ENCODE data around the gene MAP3K12.

MAP3K12 gene

GRCh38 chr12:53482626-53483168 is 16.6 kb downstream of the MAP3K12 start:
- peak overlapping the region; percentile 45 for H3K27ac ChIP-seq

GRCh38 chr12:53481939-53482586 is 17.2 kb downstream of the MAP3K12 start:
- TF ChIP-seq, protein P1, sequence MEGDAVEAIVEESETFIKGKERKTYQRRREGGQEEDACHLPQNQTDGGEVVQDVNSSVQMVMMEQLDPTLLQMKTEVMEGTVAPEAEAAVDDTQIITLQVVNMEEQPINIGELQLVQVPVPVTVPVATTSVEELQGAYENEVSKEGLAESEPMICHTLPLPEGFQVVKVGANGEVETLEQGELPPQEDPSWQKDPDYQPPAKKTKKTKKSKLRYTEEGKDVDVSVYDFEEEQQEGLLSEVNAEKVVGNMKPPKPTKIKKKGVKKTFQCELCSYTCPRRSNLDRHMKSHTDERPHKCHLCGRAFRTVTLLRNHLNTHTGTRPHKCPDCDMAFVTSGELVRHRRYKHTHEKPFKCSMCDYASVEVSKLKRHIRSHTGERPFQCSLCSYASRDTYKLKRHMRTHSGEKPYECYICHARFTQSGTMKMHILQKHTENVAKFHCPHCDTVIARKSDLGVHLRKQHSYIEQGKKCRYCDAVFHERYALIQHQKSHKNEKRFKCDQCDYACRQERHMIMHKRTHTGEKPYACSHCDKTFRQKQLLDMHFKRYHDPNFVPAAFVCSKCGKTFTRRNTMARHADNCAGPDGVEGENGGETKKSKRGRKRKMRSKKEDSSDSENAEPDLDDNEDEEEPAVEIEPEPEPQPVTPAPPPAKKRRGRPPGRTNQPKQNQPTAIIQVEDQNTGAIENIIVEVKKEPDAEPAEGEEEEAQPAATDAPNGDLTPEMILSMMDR (IDR thresholded peaks at IDR 0.05) = peak; percentile 25
- no peak for TF ChIP-seq ZFX (IDR thresholded peaks at IDR 0.05; ENCODE audit: borderline replicate concordance)
- peak overlapping the region; percentile 45 for H3K27ac ChIP-seq

More at GRCh38 chr12:53482626-53483168, 16.6 kb downstream of the MAP3K12 start:
- TF ChIP-seq, protein P1 (IDR thresholded peaks at IDR 0.05) = no peak
- TF ChIP-seq ZFX (IDR thresholded peaks at IDR 0.05; ENCODE audit: borderline replicate concordance) = no peak

DNA sequence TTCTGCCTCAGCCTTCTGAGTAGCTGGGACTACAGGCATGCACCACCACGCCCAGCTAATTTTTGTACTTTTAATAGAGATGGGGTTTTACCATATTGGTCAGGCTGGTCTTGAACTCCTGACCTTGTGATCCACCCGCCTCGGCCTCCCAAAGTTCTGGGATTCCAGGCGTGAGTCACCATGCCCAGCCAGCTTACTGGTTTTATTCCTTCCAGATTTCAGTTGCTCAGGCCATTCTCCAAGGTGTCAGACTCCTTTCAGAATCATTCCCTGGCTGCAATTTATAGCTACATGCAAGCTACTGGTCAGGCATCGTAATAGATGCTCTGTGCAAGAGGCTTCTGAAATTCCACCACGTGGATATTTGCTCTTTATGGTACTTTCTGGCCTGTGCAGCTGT is 17.8 kb downstream of the MAP3K12 start:
- peak overlapping the region; percentile 45; the same call in 1 of the 2 replicates for H3K27ac ChIP-seq

DNA sequence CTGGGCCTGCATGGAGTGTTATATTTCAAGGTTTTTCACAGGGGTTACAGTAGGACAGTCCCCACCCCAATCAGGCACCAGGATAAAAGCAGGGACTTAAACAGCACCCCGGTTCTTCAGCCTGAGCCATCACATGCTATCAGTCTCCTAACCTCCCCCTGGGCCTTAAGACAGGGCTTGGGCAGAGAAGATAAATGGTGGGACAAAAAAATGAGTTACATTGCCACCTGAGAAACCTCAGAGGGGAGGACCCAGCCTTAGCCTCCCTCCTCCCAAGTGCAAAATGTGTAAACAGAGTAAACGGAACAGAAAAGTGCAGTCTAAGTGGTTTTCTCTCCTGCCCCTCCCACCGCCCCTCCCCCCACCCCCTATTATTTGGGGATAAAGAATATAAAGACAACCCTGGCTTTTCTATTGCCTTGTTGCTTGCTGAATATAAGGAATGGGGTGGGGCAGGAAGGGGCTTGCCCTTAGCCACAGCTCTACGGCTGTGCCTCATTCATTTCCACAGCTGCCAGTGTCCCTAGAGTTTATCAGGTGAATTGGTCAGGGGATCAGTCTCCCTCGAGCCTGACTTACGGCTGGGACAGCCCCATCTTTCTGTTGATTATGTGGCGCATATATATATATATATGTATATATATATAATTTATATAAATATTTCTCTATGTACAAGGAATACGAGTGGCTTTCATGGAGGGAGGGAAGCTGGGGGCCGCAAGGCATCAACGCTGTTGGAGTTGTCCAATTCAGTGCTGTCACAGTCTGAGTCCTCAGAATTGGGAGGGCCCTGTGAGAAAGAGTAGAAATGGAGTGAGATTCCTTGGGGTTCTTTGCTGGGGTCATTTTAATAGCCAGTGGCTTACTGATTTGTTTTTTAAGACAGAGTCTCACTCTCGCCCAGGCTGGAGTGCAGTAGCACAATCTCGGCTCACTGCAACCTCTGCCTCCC is 18.5 kb downstream of the MAP3K12 start:
- peak overlapping the region; percentile 45; the same call in 1 of the 2 replicates for H3K27ac ChIP-seq
- no peak for TF ChIP-seq ZFX (IDR thresholded peaks at IDR 0.05; ENCODE audit: borderline replicate concordance)
- TF ChIP-seq, protein P1 (IDR thresholded peaks at IDR 0.05) = no peak

- H3K27ac ChIP-seq = peak overlapping the region; percentile 30; the same call in 1 of the 2 replicates
- TF ChIP-seq, protein P1 (IDR thresholded peaks at IDR 0.05) = no peak
- no peak for TF ChIP-seq ZFX (IDR thresholded peaks at IDR 0.05; ENCODE audit: borderline replicate concordance)
Measured at GRCh38 chr12:53479331-53479730, 19.9 kb downstream of the MAP3K12 start.

DNA sequence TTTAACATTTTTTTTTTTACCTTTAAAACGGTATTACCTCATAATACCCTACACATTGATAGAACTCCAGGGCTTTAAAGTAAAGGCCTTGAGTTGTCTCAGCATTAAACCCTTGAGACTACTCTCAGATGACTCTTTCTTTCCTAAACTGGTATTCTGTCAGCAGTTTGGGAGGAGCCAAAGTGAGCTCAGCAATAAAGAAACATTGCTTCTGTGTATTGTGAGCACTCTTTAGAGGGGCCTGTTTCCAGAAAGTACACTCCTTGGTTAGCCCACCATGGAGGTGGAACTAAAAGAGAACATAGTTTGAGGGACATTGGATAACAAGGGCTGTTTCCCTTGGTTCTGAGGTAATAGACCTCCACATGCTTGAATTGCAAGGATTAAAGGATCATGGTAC is 20.4 kb downstream of the MAP3K12 start:
- TF ChIP-seq, protein P1 (IDR thresholded peaks at IDR 0.05) = no peak
- no peak for TF ChIP-seq ZFX (IDR thresholded peaks at IDR 0.05; ENCODE audit: borderline replicate concordance)
- H3K27ac ChIP-seq = peak overlapping the region; percentile 30; the same call in 1 of the 2 replicates

DNA sequence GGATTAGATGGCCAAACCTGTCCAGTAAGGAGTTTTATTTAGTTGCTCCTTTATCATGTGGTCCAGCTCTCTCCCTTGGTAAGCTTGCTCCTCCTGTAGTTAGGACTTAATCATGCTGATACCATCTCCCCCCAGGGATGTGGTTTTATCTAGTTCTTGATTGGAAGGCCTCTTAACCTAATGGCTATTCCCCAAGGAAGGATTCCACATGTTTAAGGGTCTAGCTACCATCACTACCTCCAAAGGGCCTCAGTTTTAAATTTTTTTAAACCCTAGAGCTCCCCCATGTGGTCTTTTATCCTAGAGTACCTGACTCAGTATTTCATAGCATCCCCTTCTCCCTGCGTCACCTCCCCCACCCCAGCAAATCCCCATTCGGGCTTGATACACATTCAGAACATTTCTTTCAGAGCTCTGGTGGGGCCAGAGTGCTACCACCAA is 22.5 kb downstream of the MAP3K12 start:
- no peak for TF ChIP-seq ZFX (IDR thresholded peaks at IDR 0.05; ENCODE audit: borderline replicate concordance)
- TF ChIP-seq, protein P1 (IDR thresholded peaks at IDR 0.05) = peak; percentile 69
- peak overlapping the region; percentile 30; the same call in 1 of the 2 replicates for H3K27ac ChIP-seq
